ENCODE results near the gene FHL3. TPM values are rescaled to one million over a fixed set of nuclear protein-coding genes. Genes with fewer than 3 reads are reported as not detected.

Gene FHL3
- total and polyA plus RNA-seq, 2 donors (not counting 1 experiment from before 2014, with no cell fraction given): 0.15 to 2.2 TPM

DNA sequence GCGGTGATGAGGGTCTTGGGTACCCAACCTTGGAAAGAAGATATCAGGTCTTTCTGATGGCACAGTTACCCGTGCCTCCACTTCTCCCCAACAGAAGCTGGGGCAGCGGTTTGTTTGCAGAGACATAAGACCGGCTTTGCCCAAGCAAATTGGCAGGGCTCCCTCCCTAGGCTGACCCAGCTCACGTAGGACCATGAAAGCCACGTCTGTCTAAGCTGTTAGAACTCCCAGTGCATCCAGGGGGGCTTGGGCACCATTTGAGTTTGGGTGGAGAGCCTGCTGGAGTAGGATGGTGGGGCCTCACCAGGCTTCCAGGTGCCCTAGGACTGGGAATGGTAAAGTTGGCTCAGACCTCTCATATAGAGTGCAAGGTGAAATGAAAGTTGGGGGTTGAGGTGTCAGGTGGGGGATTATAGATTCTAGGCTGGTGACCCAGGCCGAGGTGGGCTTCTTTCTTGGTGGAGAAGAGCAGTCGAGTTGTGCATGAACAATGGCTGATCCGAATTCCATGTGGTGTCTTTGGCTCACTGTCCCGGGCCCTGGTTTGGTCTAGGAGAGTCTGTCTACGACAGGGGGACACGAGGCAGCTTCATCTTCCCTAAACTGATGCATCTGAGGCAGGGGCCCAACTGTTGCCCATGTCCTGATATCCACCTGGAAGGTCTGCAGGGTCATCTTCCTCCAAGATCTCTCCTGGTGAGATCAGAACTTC is 37.9 kb upstream of the FHL3 start:
- no peaks in the 10 kb centered on the region for H3K9me3 Mint-ChIP-seq (ENCODE audit: insufficient read depth)
- Histone ChIP-seq H3K9me3 (ENCODE audit: control extremely low read depth in 1 of 3, control insufficient read depth in 2 of 3, insufficient read depth in 1 of 3, low read length in 2 of 3) (peaks cover 0 to 21% (median 0%) of the 10 kb centered on the region in 3 donors), H3K79me2 (ENCODE audit: control insufficient read depth, insufficient read depth, low read length) (no peaks in the 10 kb centered on the region), H3K27ac (ENCODE audit: low read length in 2 of 2) (no peak overlapping the region), H3K4me3 (ENCODE audit: control extremely low read depth in 1 of 5, extremely low read depth in 1 of 5, insufficient read depth in 1 of 5, low read depth in 2 of 5, low read length in 4 of 5) (no peak overlapping the region), H4K20me1 (ENCODE audit: control insufficient read depth, insufficient read depth, low read length, poor library complexity, severe bottlenecking) (no peaks in the 10 kb centered on the region), H2AFZ (ENCODE audit: insufficient read depth, low read depth, low read length, poor library complexity, severe bottlenecking) (no peak overlapping the region), H3K4me1 (ENCODE audit: control insufficient read depth in 2 of 2, insufficient read depth in 2 of 2, low read length in 2 of 2) (peaks cover 23 to 24% of the 10 kb centered on the region in 2 donors), H3K9ac (ENCODE audit: low read length) (no peak overlapping the region), H3K36me3 (replicated peaks in 1 of 2; ENCODE audit: control extremely low read depth in 1 of 2, control insufficient read depth in 1 of 2, extremely low read depth in 1 of 2, insufficient read depth in 2 of 2, low read length in 1 of 2) (no peaks in the 10 kb centered on the region), H3K27me3 (replicated peaks in 1 of 4; ENCODE audit: control extremely low read depth in 1 of 4, control insufficient read depth in 3 of 4, insufficient read depth in 4 of 4, low read length in 3 of 4) (peaks cover 0 to 70% (median 46%) of the 10 kb centered on the region in 4 experiments), H3K4me2 (replicated peaks; ENCODE audit: low read depth, low read length, poor library complexity, severe bottlenecking) (no peak overlapping the region)
- ChIA-PET CTCF (interaction anchor here (0.8 to 1.6 kb wide), 2 partner anchors 13 to 25 kb away, joined by 3 read pairs; no protein-coding TSS in a partner anchor), POLR2A (no interaction called here)
- DNase-seq: no peak
- ATAC-seq (ENCODE audit: low read depth): no peak
- no peak overlapping the region for H3K27ac Mint-ChIP-seq
- no peak for TF ChIP-seq EZH2 (IDR thresholded peaks at IDR 0.05; ENCODE audit: borderline replicate concordance, insufficient read depth, low read depth, low read length, poor library complexity, severe bottlenecking)
- TF ChIP-seq, protein P1, sequence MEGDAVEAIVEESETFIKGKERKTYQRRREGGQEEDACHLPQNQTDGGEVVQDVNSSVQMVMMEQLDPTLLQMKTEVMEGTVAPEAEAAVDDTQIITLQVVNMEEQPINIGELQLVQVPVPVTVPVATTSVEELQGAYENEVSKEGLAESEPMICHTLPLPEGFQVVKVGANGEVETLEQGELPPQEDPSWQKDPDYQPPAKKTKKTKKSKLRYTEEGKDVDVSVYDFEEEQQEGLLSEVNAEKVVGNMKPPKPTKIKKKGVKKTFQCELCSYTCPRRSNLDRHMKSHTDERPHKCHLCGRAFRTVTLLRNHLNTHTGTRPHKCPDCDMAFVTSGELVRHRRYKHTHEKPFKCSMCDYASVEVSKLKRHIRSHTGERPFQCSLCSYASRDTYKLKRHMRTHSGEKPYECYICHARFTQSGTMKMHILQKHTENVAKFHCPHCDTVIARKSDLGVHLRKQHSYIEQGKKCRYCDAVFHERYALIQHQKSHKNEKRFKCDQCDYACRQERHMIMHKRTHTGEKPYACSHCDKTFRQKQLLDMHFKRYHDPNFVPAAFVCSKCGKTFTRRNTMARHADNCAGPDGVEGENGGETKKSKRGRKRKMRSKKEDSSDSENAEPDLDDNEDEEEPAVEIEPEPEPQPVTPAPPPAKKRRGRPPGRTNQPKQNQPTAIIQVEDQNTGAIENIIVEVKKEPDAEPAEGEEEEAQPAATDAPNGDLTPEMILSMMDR (IDR thresholded peaks at IDR 0.05): no peak
- H3K27me3 Mint-ChIP-seq: peaks cover 55% of the 10 kb centered on the region
- peaks cover 16% of the 10 kb centered on the region for H3K4me1 Mint-ChIP-seq
- WGBS (ENCODE audit: insufficient coverage): 81% methylated on average over 12 of the region's 12 CpGs
- H3K4me3 Mint-ChIP-seq: peak overlapping the region; percentile 27
- intact Hi-C loops (cut with micrococcal nuclease): no loop called here
